Activated T-cell treated with anti-CD3 and anti-CD28 coated beads, Interleukin-2, amount 50 U/mL, for 4 hours (primary cell): ENCODE measurements around the gene TIGD3. TPM values are rescaled to one million over a fixed set of nuclear protein-coding genes. Genes with fewer than 3 reads are reported as not detected.

ENCODE experiments used
- ATAC-seq, 2 donors: fragments of 200-7000 bp; cut with Tn5 transposase; one replicate each; pipeline ENCODE4 v1.10.0; 2021
- DNase-seq: peaks from one replicate; pipeline ENCODE4 v3.0.0-alpha.2; 2020
- H3K27me3 Mint-ChIP-seq: one replicate; pipeline ENCODE4 v1.8.0; 2021; ENCODE audit warnings: low read depth, mixed read lengths
- H3K36me3 Mint-ChIP-seq: one replicate; pipeline ENCODE4 v1.8.0; 2022; ENCODE audit warnings: mixed read lengths; ENCODE audit not compliant: insufficient read depth
- H3K4me1 Mint-ChIP-seq: one replicate; pipeline ENCODE4 v1.8.0; 2021; ENCODE audit warnings: low read depth, mixed read lengths
- H3K4me3 Mint-ChIP-seq: one replicate; pipeline ENCODE4 v1.8.0; 2021; ENCODE audit warnings: mild to moderate bottlenecking, moderate library complexity, mixed read lengths
- H3K9me3 Mint-ChIP-seq: one replicate; pipeline ENCODE4 v1.8.0; 2021; ENCODE audit warnings: mixed read lengths
- total RNA-seq, 3 donors: library from RNA; stranded (reverse); gene quantifications; one replicate each; pipeline ENCODE4 v1.2.1, GENCODE V29; 2021

TIGD3 gene
- total RNA-seq, 3 donors from 2014 or later: 0.46 to 0.66 (median 0.50) TPM

- no peak for ATAC-seq
- Mint-ChIP-seq H3K4me1 (peaks cover 26% of the 10 kb centered on the region), H3K36me3 (peaks cover 32% of the 10 kb centered on the region), H3K4me3 (no peak overlapping the region), H3K9me3 (no peaks in the 10 kb centered on the region), H3K27me3 (no peaks in the 10 kb centered on the region)
- no peak for DNase-seq
Observed at GRCh38 chr11:65340226-65340625, 14.3 kb upstream of the TIGD3 start.

- DNase-seq (no peak), ATAC-seq (no peak)
- Mint-ChIP-seq H3K27me3 (no peaks in the 10 kb centered on the region), H3K36me3 (peaks cover 40% of the 10 kb centered on the region), H3K4me1 (peaks cover 19% of the 10 kb centered on the region), H3K9me3 (no peaks in the 10 kb centered on the region), H3K4me3 (no peak overlapping the region)
Observed at GRCh38 chr11:65341856-65342255, 12.7 kb upstream of the TIGD3 start.

- peaks cover 21% of the 10 kb centered on the region for H3K36me3 Mint-ChIP-seq
- no peak overlapping the region for H3K4me3 Mint-ChIP-seq
- H3K4me1 Mint-ChIP-seq: peaks cover 11% of the 10 kb centered on the region
- DNase-seq: no peak
- H3K27me3 Mint-ChIP-seq: no peaks in the 10 kb centered on the region
- no peak for ATAC-seq
- no peaks in the 10 kb centered on the region for H3K9me3 Mint-ChIP-seq
Observed at GRCh38 chr11:65351511-65351910, 3.0 kb upstream of the TIGD3 start.

- ATAC-seq: no peak
Observed at GRCh38 chr11:65352783-65353182, 1.8 kb upstream of the TIGD3 start.

GRCh38 chr11:65353376-65353775 is 1.2 kb upstream of the TIGD3 start:
- no peak for DNase-seq
- Mint-ChIP-seq H3K36me3 (peaks cover 19% of the 10 kb centered on the region), H3K4me1 (peaks cover 11% of the 10 kb centered on the region), H3K4me3 (peak overlapping the region; percentile 71), H3K27me3 (no peaks in the 10 kb centered on the region), H3K9me3 (no peaks in the 10 kb centered on the region)
- ATAC-seq: no peak

More at GRCh38 chr11:65352783-65353182, 1.8 kb upstream of the TIGD3 start:
- no peaks in the 10 kb centered on the region for H3K27me3 Mint-ChIP-seq
- peaks cover 19% of the 10 kb centered on the region for H3K36me3 Mint-ChIP-seq
- peaks cover 11% of the 10 kb centered on the region for H3K4me1 Mint-ChIP-seq
- H3K4me3 Mint-ChIP-seq: no peak overlapping the region
- no peak for DNase-seq
- H3K9me3 Mint-ChIP-seq: no peaks in the 10 kb centered on the region

- peaks cover 11% of the 10 kb centered on the region for H3K4me1 Mint-ChIP-seq
- H3K27me3 Mint-ChIP-seq: no peaks in the 10 kb centered on the region
- peaks cover 13% of the 10 kb centered on the region for H3K36me3 Mint-ChIP-seq
- H3K9me3 Mint-ChIP-seq: no peaks in the 10 kb centered on the region
- ATAC-seq (no peak), DNase-seq (no peak)
- peak overlapping the region; percentile 71 for H3K4me3 Mint-ChIP-seq
Observed at GRCh38 chr11:65353900-65354264, 669 bp upstream of the TIGD3 start.

GRCh38 chr11:65355013-65355775 is 643 bp downstream of the TIGD3 start:
- peaks cover 11% of the 10 kb centered on the region for H3K4me1 Mint-ChIP-seq
- no peaks in the 10 kb centered on the region for H3K9me3 Mint-ChIP-seq
- DNase-seq (peak; percentile 60), ATAC-seq (peak; percentile 25 to 37)
- peak overlapping the region; percentile 81 for H3K4me3 Mint-ChIP-seq
- H3K36me3 Mint-ChIP-seq: peaks cover 11% of the 10 kb centered on the region
- H3K27me3 Mint-ChIP-seq: no peaks in the 10 kb centered on the region

GRCh38 chr11:65355776-65356393 is 1.3 kb downstream of the TIGD3 start:
- DNase-seq: no peak
- ATAC-seq: no peak
- H3K27me3 Mint-ChIP-seq: no peaks in the 10 kb centered on the region

GRCh38 chr11:65356394-65356972 is 1.9 kb downstream of the TIGD3 start:
- Mint-ChIP-seq H3K9me3 (no peaks in the 10 kb centered on the region), H3K27me3 (no peaks in the 10 kb centered on the region), H3K36me3 (peaks cover 8% of the 10 kb centered on the region), H3K4me1 (peaks cover 11% of the 10 kb centered on the region), H3K4me3 (peak overlapping the region; percentile 81)
- ATAC-seq (no peak), DNase-seq (no peak)

More at GRCh38 chr11:65355776-65356393, 1.3 kb downstream of the TIGD3 start:
- Mint-ChIP-seq H3K9me3 (no peaks in the 10 kb centered on the region), H3K36me3 (peaks cover 9% of the 10 kb centered on the region), H3K4me3 (peak overlapping the region; percentile 81), H3K4me1 (peaks cover 11% of the 10 kb centered on the region)

GRCh38 chr11:65357856-65358356 is 3.4 kb downstream of the TIGD3 start:
- no peak for DNase-seq
- H3K9me3 Mint-ChIP-seq: no peaks in the 10 kb centered on the region
- H3K36me3 Mint-ChIP-seq: no peaks in the 10 kb centered on the region
- peaks cover 15% of the 10 kb centered on the region for H3K4me1 Mint-ChIP-seq
- no peaks in the 10 kb centered on the region for H3K27me3 Mint-ChIP-seq
- H3K4me3 Mint-ChIP-seq: no peak overlapping the region
- no peak for ATAC-seq

GRCh38 chr11:65362320-65362931 is 7.9 kb downstream of the TIGD3 start:
- H3K9me3 Mint-ChIP-seq: no peaks in the 10 kb centered on the region
- no peaks in the 10 kb centered on the region for H3K27me3 Mint-ChIP-seq
- DNase-seq (no peak), ATAC-seq (peak; percentile 36 to 57)
- H3K4me1 Mint-ChIP-seq: peaks cover 4% of the 10 kb centered on the region
- H3K36me3 Mint-ChIP-seq: no peaks in the 10 kb centered on the region
- H3K4me3 Mint-ChIP-seq: no peak overlapping the region

GRCh38 chr11:65362966-65363365 is 8.4 kb downstream of the TIGD3 start:
- ATAC-seq (no peak), DNase-seq (no peak)
- no peaks in the 10 kb centered on the region for H3K9me3 Mint-ChIP-seq
- no peaks in the 10 kb centered on the region for H3K27me3 Mint-ChIP-seq
- peaks cover 4% of the 10 kb centered on the region for H3K4me1 Mint-ChIP-seq
- no peak overlapping the region for H3K4me3 Mint-ChIP-seq
- no peaks in the 10 kb centered on the region for H3K36me3 Mint-ChIP-seq

GRCh38 chr11:65363770-65364169 is 9.2 kb downstream of the TIGD3 start:
- Mint-ChIP-seq H3K27me3 (no peaks in the 10 kb centered on the region), H3K4me1 (peaks cover 4% of the 10 kb centered on the region), H3K4me3 (no peak overlapping the region), H3K9me3 (no peaks in the 10 kb centered on the region), H3K36me3 (no peaks in the 10 kb centered on the region)
- ATAC-seq (no peak), DNase-seq (no peak)

- peaks cover 4% of the 10 kb centered on the region for H3K4me1 Mint-ChIP-seq
- no peaks in the 10 kb centered on the region for H3K27me3 Mint-ChIP-seq
- no peak overlapping the region for H3K4me3 Mint-ChIP-seq
- ATAC-seq (peak; percentile 63 to 76), DNase-seq (no peak)
- H3K9me3 Mint-ChIP-seq: no peaks in the 10 kb centered on the region
- no peaks in the 10 kb centered on the region for H3K36me3 Mint-ChIP-seq
Observed at GRCh38 chr11:65366340-65366773, 11.8 kb downstream of the TIGD3 start.
